Caki2 (cell line): ENCODE measurements around the gene TOX4. TPM values are rescaled to one million over a fixed set of nuclear protein-coding genes. Genes with fewer than 3 reads are reported as not detected.

Source experiments
- total RNA-seq: library from RNA; depleted of rRNA; stranded (reverse); fragments of >200 nt; shearing (Covaris generic); gene quantifications from 2 replicates; pipeline ENCODE4 v1.2.3, GENCODE V29; 2014; ENCODE audit warnings: low replicate concordance; rRNA removed

The TOX4 gene
- total RNA-seq, 1 experiment from 2014 or later, result 43.9 TPM

Other genes with a start within 250 kb of the TOX4 start
- gene HNRNPC, start 207.8 kb upstream of the TOX4 start, total RNA-seq, result 814 and 828 TPM in 2 replicates
- gene RPGRIP1, start 197.1 kb upstream of the TOX4 start, total RNA-seq, result not detected in 2 replicates
- 23.1 and 24.8 TPM in 2 replicates for gene SUPT16H, start 93.2 kb upstream of the TOX4 start, total RNA-seq
- gene CHD8, start 21.1 kb upstream of the TOX4 start, total RNA-seq, result 21.0 and 21.9 TPM in 2 replicates
- gene RAB2B, start 236 bp upstream of the TOX4 start, total RNA-seq, result 13.1 and 24.4 TPM in 2 replicates
- gene METTL3, start 34.1 kb downstream of the TOX4 start, total RNA-seq, result 24.9 and 57.2 TPM in 2 replicates
- gene SALL2, start 49.2 kb downstream of the TOX4 start, total RNA-seq, result 2.3 and 5.0 TPM in 2 replicates
- not detected in 2 replicates for gene OR10G3, start 102.9 kb downstream of the TOX4 start, total RNA-seq
- gene OR10G2, start 157.7 kb downstream of the TOX4 start, total RNA-seq, result not detected in 2 replicates
- not detected in 2 replicates for gene OR4E2, start 176.6 kb downstream of the TOX4 start, total RNA-seq
- not detected in 2 replicates for gene OR4E1, start 196.6 kb downstream of the TOX4 start, total RNA-seq